Measurements from ENCODE around the gene CARS1.

GRCh38 chr11:3057069-3057963 is at the start of gene CARS1:
- peak; percentile 43 for TF ChIP-seq POLR2A (IDR thresholded peaks at IDR 0.05)
- peak in 1 of 3 donors; percentile 17 for TF ChIP-seq CTCF (IDR thresholded peaks at IDR 0.05)

Measured in ovary (tissue), 3 donors.